Measurements from ENCODE around the gene DICER1. TPM values are rescaled to one million over a fixed set of nuclear protein-coding genes. Genes with fewer than 3 reads are reported as not detected.

The DICER1 gene
- polyA plus RNA-seq, 3 donors: 26.5 to 38.4 (median 34.7) TPM

GRCh38 chr14:95151561-95151960 lies 5.8 kb downstream of the DICER1 start:
- intact Hi-C loops (cut with micrococcal nuclease): loop anchor here in 1 of 2 donors (10.0 kb wide), 1 partner anchor 363 kb away; the partner anchor contains the start of gene SYNE3
- H3K27ac Mint-ChIP-seq: peak overlapping the region in 2 of 7 donors; percentile 0 to 47
- H3K4me2 ChIP-seq (replicated peaks; ENCODE audit: extremely low read depth, low read length, poor library complexity, severe bottlenecking): no peak overlapping the region

GRCh38 chr14:95150910-95151309 lies 6.4 kb downstream of the DICER1 start:
- no peak overlapping the region for H3K4me2 ChIP-seq (replicated peaks; ENCODE audit: extremely low read depth, low read length, poor library complexity, severe bottlenecking)
- H3K27me3 ChIP-seq (ENCODE audit: control insufficient read depth in 2 of 2, insufficient read depth in 2 of 2, low read length in 2 of 2): no peaks in the 10 kb centered on the region
- peaks cover 0 to 3% (median 2%) of the 10 kb centered on the region in 7 donors for H3K9me3 Mint-ChIP-seq
- peaks cover 23 to 30% of the 10 kb centered on the region in 2 donors for H3K4me1 ChIP-seq (ENCODE audit: control insufficient read depth in 1 of 2, insufficient read depth in 2 of 2, low read length in 2 of 2)
- no peak for DNase-seq
- H3K27ac ChIP-seq (ENCODE audit: low read depth in 1 of 2, low read length in 2 of 2): no peak overlapping the region
- H3K9ac ChIP-seq (ENCODE audit: insufficient read depth, low read length, poor library complexity, severe bottlenecking): no peak overlapping the region
- H3K4me1 Mint-ChIP-seq: peaks cover 82% of the 10 kb centered on the region
- no peak for TF ChIP-seq CTCF (IDR thresholded peaks at IDR 0.05)
- intact Hi-C loops (cut with micrococcal nuclease): loop anchor here in 1 of 2 donors (10.0 kb wide), 1 partner anchor 364 kb away; the partner anchor contains the start of gene SYNE3
- no peak overlapping the region for H2AFZ ChIP-seq (ENCODE audit: insufficient read depth, low read depth, low read length, poor library complexity, severe bottlenecking)
- no CpG with 5 or more reads among the region's 2 CpGs for WGBS (ENCODE audit: insufficient coverage)
- no peaks in the 10 kb centered on the region for H3K36me3 ChIP-seq (replicated peaks in 1 of 2; ENCODE audit: control insufficient read depth in 1 of 2, insufficient read depth in 2 of 2, low read length in 2 of 2)
- peaks cover 12 to 15% of the 10 kb centered on the region in 2 donors for H3K36me3 Mint-ChIP-seq
- peak overlapping the region in 1 of 7 donors; percentile 35 for H3K27ac Mint-ChIP-seq
- H3K4me3 Mint-ChIP-seq: no peak overlapping the region
- H4K20me1 ChIP-seq (ENCODE audit: insufficient read depth, low read length): peaks cover 81% of the 10 kb centered on the region
- H3K4me3 ChIP-seq (replicated peaks in 1 of 3; ENCODE audit: low read depth in 2 of 3, low read length in 3 of 3): no peak overlapping the region
- peaks cover 0 to 4% of the 10 kb centered on the region in 2 donors for H3K9me3 ChIP-seq (replicated peaks in 1 of 2; ENCODE audit: control insufficient read depth in 1 of 2, insufficient read depth in 1 of 2, low read length in 2 of 2)
- H3K79me2 ChIP-seq (ENCODE audit: insufficient read depth, low read length): peaks cover 100% of the 10 kb centered on the region
- H3K27me3 Mint-ChIP-seq (ENCODE audit: low read depth in 3 of 3): no peaks in the 10 kb centered on the region

More at GRCh38 chr14:95151561-95151960, 5.8 kb downstream of the DICER1 start:
- 83% methylated on average over 8 of the region's 8 CpGs for WGBS (ENCODE audit: insufficient coverage)
- H3K4me1 Mint-ChIP-seq: peaks cover 79% of the 10 kb centered on the region
- TF ChIP-seq CTCF (IDR thresholded peaks at IDR 0.05): no peak
- Histone ChIP-seq H3K9me3 (replicated peaks in 1 of 2; ENCODE audit: control insufficient read depth in 1 of 2, insufficient read depth in 1 of 2, low read length in 2 of 2) (no peaks in the 10 kb centered on the region), H3K36me3 (replicated peaks in 1 of 2; ENCODE audit: control insufficient read depth in 1 of 2, insufficient read depth in 2 of 2, low read length in 2 of 2) (no peaks in the 10 kb centered on the region), H2AFZ (ENCODE audit: insufficient read depth, low read depth, low read length, poor library complexity, severe bottlenecking) (no peak overlapping the region), H4K20me1 (ENCODE audit: insufficient read depth, low read length) (peaks cover 75% of the 10 kb centered on the region), H3K4me1 (ENCODE audit: control insufficient read depth in 1 of 2, insufficient read depth in 2 of 2, low read length in 2 of 2) (peaks cover 23 to 30% of the 10 kb centered on the region in 2 donors), H3K27ac (ENCODE audit: low read depth in 1 of 2, low read length in 2 of 2) (no peak overlapping the region), H3K79me2 (ENCODE audit: insufficient read depth, low read length) (peaks cover 100% of the 10 kb centered on the region), H3K4me3 (replicated peaks in 1 of 3; ENCODE audit: low read depth in 2 of 3, low read length in 3 of 3) (no peak overlapping the region), H3K9ac (ENCODE audit: insufficient read depth, low read length, poor library complexity, severe bottlenecking) (no peak overlapping the region), H3K27me3 (ENCODE audit: control insufficient read depth in 2 of 2, insufficient read depth in 2 of 2, low read length in 2 of 2) (no peaks in the 10 kb centered on the region)
- peaks cover 11 to 12% of the 10 kb centered on the region in 2 donors for H3K36me3 Mint-ChIP-seq
- H3K9me3 Mint-ChIP-seq: peaks cover 0 to 3% (median 0%) of the 10 kb centered on the region in 7 donors
- H3K27me3 Mint-ChIP-seq (ENCODE audit: low read depth in 3 of 3): no peaks in the 10 kb centered on the region
- DNase-seq: no peak
- no peak overlapping the region for H3K4me3 Mint-ChIP-seq

Measured in CD14-positive monocyte (primary cell).